Loucy (cell line): ENCODE measurements around the gene FBXL13.

Experiments used
- H2AFZ ChIP-seq: fragments of 200-600 bp; sonication (generic); 2 replicates; pipeline ENCODE4 v1.6.0; 2016; ENCODE audit warnings: antibody characterized with exemption, mild to moderate bottlenecking, low read length, moderate library complexity
- H3F3A ChIP-seq: fragments of 200-600 bp; 2 replicates; pipeline ENCODE4 v1.6.0; 2016; ENCODE audit warnings: antibody characterized with exemption, low read depth, mild to moderate bottlenecking
- H3K27me3 ChIP-seq: fragments of 200-600 bp; sonication (generic); 2 replicates; pipeline ENCODE4 v1.6.1; 2014; ENCODE audit warnings: low read length, mild to moderate bottlenecking; ENCODE audit not compliant: insufficient read depth, poor library complexity, severe bottlenecking
- H3K36me3 ChIP-seq: fragments of 200-600 bp; sonication (generic); 2 replicates; pipeline ENCODE4 v1.6.1; 2016; ENCODE audit warnings: low read length; ENCODE audit not compliant: insufficient read depth
- H3K4me1 ChIP-seq: fragments of 200-600 bp; sonication (generic); 2 replicates; pipeline ENCODE4 v1.5.1; 2014; ENCODE audit warnings: low read length, mild to moderate bottlenecking; ENCODE audit not compliant: insufficient read depth, poor library complexity, severe bottlenecking
- H3K4me2 ChIP-seq: fragments of 200-600 bp; sonication (generic); 2 replicates; pipeline ENCODE4 v1.6.0; 2014; ENCODE audit warnings: antibody characterized with exemption, low read length, low read depth, mild to moderate bottlenecking; ENCODE audit not compliant: poor library complexity, severe bottlenecking
- H3K4me3 ChIP-seq: fragments of 200-600 bp; sonication (generic); 2 replicates; pipeline ENCODE4 v1.5.1; 2014; ENCODE audit warnings: low read length, mild to moderate bottlenecking, mixed read lengths; ENCODE audit not compliant: poor library complexity, severe bottlenecking
- H3K79me2 ChIP-seq: fragments of 200-600 bp; sonication (generic); 2 replicates; pipeline ENCODE4 v1.6.1; 2014; ENCODE audit warnings: low read length; ENCODE audit not compliant: insufficient read depth
- H3K9ac ChIP-seq: fragments of 200-600 bp; sonication (generic); 2 replicates; pipeline ENCODE4 v1.6.0; 2014; ENCODE audit warnings: mild to moderate bottlenecking, low read depth, low read length, moderate library complexity; ENCODE audit not compliant: poor library complexity, severe bottlenecking
- H3K9me2 ChIP-seq: fragments of 200-600 bp; sonication (generic); replicated peaks from 2 replicates; pipeline ENCODE4 v1.6.1; 2016; ENCODE audit warnings: low read depth, low read length, mixed read lengths
- H3K9me3 ChIP-seq: fragments of 200-600 bp; sonication (generic); 2 replicates; pipeline ENCODE4 v1.6.1; 2014; ENCODE audit warnings: mild to moderate bottlenecking, antibody characterized with exemption, low read length, low read depth; ENCODE audit not compliant: insufficient read depth
- H4K20me1 ChIP-seq: fragments of 200-600 bp; sonication (generic); 2 replicates; pipeline ENCODE4 v1.6.0; 2014; ENCODE audit warnings: antibody characterized with exemption, low read length, mild to moderate bottlenecking; ENCODE audit not compliant: insufficient read depth, poor library complexity, severe bottlenecking
- CTCF ChIP-seq: fragments of 200-600 bp; sonication (generic); conservative IDR thresholded peaks from 2 replicates; pipeline ENCODE4 v1.5.1; 2014; ENCODE audit warnings: mild to moderate bottlenecking, antibody characterized with exemption, low read length
- EZH2phosphoT487 ChIP-seq: fragments of 200-600 bp; IDR thresholded peaks from 2 replicates; pipeline ENCODE4 v1.6.1; 2018; ENCODE audit warnings: antibody characterized with exemption, mild to moderate bottlenecking, moderate library complexity, borderline replicate concordance

The FBXL13 gene

GRCh38 chr7:102927312-102927933 lies 147.2 kb downstream of the FBXL13 start:
- H3K9me2 ChIP-seq: no peaks in the 10 kb centered on the region
- no peaks in the 10 kb centered on the region for H3K9me3 ChIP-seq
- H3K27me3 ChIP-seq: no peaks in the 10 kb centered on the region
- TF ChIP-seq CTCF (no peak), EZH2phosphoT487 (no peak)
- H3K4me2 ChIP-seq: no peak overlapping the region
- H3K4me1 ChIP-seq: no peaks in the 10 kb centered on the region
- no peaks in the 10 kb centered on the region for H3K79me2 ChIP-seq
- no peak overlapping the region for H3K9ac ChIP-seq
- H3F3A ChIP-seq: no peaks in the 10 kb centered on the region
- no peak overlapping the region for H2AFZ ChIP-seq
- H4K20me1 ChIP-seq: no peaks in the 10 kb centered on the region
- H3K36me3 ChIP-seq: no peaks in the 10 kb centered on the region
- no peak overlapping the region for H3K4me3 ChIP-seq

- H3K4me3 ChIP-seq: no peak overlapping the region
- H3K27me3 ChIP-seq: no peaks in the 10 kb centered on the region
- no peaks in the 10 kb centered on the region for H3K36me3 ChIP-seq
- no peaks in the 10 kb centered on the region for H3K4me1 ChIP-seq
- H4K20me1 ChIP-seq: no peaks in the 10 kb centered on the region
- H2AFZ ChIP-seq: no peak overlapping the region
- no peak overlapping the region for H3K9ac ChIP-seq
- TF ChIP-seq CTCF (no peak), EZH2phosphoT487 (no peak)
- H3K4me2 ChIP-seq: no peak overlapping the region
- no peaks in the 10 kb centered on the region for H3K79me2 ChIP-seq
- H3K9me3 ChIP-seq: no peaks in the 10 kb centered on the region
- no peaks in the 10 kb centered on the region for H3F3A ChIP-seq
- H3K9me2 ChIP-seq: no peaks in the 10 kb centered on the region
Measured at GRCh38 chr7:102926783-102927140, 147.8 kb downstream of the FBXL13 start.

GRCh38 chr7:102925976-102926782 lies 148.4 kb downstream of the FBXL13 start:
- H3K9me3 ChIP-seq: no peaks in the 10 kb centered on the region
- TF ChIP-seq EZH2phosphoT487: no peak
- no peak for TF ChIP-seq CTCF
- no peaks in the 10 kb centered on the region for H3K79me2 ChIP-seq
- H3F3A ChIP-seq: no peaks in the 10 kb centered on the region
- no peak overlapping the region for H3K9ac ChIP-seq
- H3K36me3 ChIP-seq: no peaks in the 10 kb centered on the region
- H3K4me1 ChIP-seq: no peaks in the 10 kb centered on the region
- H2AFZ ChIP-seq: no peak overlapping the region
- H3K27me3 ChIP-seq: no peaks in the 10 kb centered on the region
- no peaks in the 10 kb centered on the region for H3K9me2 ChIP-seq
- no peaks in the 10 kb centered on the region for H4K20me1 ChIP-seq
- no peak overlapping the region for H3K4me2 ChIP-seq
- H3K4me3 ChIP-seq: no peak overlapping the region
